Hematopoietic multipotent progenitor cell treated with erythropoietin and hydrocortisone succinate and interleukin-3 and kit ligand, for 8 days (in vitro differentiated cells): ENCODE data around the gene TAC3.
"Not testable (repeated sequence)": the region's sequence is repeated elsewhere in the genome, so short reads cannot be mapped to it uniquely, and the experiment has no call there.

Experiments used
- DNase-seq: peaks from one replicate; pipeline ENCODE4 v3.0.0-alpha.2; 2015

The TAC3 gene

DNA sequence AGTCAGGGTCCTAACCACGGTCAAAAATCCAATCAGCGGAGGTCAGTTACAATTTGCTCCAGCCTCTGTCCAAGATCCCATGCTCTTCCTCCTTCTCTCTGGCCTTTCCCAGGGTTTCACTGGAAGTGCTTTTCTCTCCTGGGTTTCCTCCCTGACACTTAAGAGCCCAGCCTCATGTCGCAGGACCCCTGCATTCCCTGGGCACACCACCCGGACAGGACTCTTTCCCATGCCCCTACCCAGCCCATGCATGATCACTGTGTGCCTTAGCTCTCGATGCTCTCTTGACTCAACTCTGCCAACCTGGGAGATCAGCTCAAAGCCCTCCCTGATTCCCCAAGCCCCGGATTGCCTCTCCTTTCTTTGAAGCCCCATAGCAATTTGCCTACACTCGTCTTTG, 15.5 kb upstream of the TAC3 start:
- no peak for DNase-seq

DNA sequence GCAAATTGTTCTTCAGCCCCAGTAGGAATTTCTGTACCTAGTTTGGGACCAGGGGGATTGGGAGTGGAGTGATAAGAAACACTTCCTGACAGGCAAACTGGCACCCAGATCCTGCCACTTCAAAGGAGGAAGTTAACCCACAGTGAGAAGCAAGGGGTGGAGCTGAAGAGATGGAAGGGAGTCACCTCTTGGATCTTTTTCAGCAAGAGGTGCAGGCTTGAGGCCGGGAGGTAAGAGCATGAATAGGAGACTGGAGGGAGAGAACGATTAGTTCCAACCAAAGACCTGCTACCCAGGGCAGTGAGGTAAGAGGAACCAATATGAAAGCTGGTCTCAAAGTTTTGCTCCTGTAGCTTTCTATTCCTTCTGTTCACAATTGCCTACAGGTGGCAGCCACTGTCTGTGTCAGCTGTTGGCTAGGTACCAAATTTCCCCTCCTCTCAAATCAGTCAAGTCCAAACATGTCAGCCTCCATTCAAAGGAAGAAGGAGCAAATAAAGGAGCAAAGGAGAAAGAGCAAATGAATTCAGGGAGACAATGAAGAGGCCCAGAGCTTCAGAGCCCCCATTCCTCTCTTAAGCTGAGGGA, 14.9 kb upstream of the TAC3 start:
- DNase-seq = peak; percentile 73

GRCh38 chr12:57029457-57029856, 13.1 kb upstream of the TAC3 start:
- DNase-seq = no peak

GRCh38 chr12:57027805-57028153, 11.4 kb upstream of the TAC3 start:
- DNase-seq = peak; percentile 80

GRCh38 chr12:57027011-57027804, 10.9 kb upstream of the TAC3 start:
- DNase-seq = peak; percentile 60

- DNase-seq = no peak
Observed at GRCh38 chr12:57025196-57025595, 8.9 kb upstream of the TAC3 start.

- not testable (repeated sequence) for DNase-seq
Observed at GRCh38 chr12:57022324-57022723, 6.0 kb upstream of the TAC3 start.

DNA sequence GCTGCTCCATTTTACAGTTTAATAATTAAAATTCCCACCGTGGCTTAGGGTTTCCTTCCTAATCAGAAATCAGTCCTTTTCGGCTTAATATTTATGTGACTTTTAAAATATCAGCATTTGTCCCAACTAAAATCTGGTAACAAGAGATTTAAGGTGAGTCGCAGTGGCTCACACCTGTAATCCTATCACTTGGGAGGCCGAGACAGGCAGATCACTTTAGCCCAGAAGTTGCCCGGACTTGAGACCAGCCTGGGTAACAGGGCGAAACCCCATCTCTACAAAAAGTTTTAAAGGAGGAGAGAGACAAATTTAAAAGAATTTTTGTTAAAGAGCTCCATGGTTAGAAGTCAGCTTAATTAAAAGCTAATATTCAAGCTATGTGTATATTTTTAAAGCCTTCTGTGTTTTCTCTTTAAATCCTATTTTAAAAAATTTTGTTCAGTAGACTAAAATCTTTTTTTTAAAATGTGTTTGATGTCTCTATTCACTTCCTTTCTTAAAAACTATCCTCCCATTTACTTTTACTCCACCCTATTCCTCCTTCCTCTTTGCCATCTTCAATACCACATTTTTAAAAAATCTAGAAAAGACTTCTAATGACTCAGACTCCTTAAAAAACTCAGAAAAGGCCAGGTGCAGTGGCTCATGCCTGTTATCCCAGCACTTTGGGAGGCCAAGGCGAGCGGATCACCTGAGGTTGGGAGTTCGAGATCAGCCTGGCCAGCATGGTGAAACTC, 3.8 kb upstream of the TAC3 start:
- no peak for DNase-seq

DNA sequence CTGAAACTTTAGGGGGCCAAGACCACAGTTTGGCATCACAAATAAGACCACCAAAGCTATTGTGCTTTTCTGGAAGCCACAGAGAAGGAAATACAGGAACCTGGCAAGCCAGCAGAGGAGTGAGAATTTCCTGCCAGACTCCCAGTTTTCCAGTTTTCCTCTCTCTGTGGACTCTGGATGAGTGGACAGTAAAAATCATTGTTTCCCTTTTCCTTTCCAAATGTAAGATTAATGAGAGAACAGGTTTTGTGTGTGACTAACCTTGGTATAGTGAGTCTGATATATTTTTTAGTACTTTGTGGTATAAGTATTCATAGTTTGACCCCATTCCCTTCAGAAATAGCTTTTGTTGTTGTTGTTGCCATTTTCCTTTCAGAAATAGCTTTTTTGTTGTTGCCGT, 2.6 kb upstream of the TAC3 start:
- DNase-seq = no peak

DNA sequence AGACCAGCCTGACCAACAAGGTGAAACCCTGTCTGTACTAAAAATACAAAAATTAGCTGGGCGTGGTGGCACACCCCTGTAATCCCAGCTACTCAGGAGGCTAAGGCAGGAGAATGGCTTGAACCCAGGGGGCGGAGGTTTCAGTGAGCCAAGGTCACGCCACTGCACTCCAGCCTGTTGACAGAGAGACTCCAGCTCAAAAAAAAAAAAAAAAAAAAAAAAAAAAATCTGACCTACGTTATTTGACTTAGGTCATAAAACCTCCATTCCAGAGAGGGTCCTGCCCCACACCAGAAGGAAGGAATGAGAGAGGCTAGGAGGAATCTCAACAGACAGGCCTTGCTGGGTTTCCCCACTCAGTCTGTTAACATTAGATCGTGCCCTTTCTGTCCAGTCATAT, 2.0 kb upstream of the TAC3 start:
- not testable (repeated sequence) for DNase-seq

GRCh38 chr12:57012600-57013465, 3.5 kb downstream of the TAC3 start:
- DNase-seq = no peak

DNA sequence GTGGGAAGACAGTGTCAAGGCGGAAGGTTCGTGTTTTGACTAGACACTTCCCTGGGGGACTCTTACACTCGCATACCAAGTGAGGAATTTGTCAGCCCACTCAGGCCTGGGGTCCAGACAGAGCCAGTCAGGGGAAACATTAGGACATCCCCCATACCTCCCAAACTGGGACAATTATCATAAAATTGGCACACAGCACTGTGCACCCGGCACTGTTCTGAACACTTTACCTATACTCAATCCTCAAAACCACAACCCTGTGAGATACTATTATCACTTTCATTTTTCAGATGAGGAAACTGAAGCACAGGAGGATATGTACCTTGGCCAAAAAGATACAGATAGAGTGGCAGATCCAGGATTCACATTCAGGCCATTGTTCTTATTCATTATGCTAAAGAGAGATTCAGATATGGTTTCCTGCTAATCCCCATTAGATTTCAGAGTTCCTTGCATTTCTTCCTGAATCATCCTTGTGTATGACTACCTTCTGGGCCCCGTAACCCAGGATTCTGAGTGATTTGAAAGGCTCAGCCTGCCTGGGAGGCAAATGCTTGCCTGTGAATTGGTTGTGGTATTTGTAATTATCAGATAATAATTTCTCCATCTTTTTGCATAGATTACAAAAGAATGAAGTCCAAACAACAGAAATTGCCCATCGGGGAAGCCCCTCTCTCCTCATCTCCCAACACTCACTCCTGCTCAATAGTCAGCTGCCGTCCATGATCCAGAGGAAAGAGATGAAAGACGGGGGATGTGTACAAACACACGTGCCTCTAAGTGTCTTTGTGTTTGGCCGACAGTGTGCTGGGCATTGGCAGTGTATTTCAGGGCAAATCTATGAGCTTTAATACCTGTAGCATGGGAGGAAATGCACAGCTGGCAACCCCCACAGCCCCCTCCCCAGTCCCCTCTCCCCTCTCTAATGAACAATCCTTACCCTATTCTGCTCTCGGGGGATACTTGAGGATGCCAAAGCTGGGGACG, 4.6 kb downstream of the TAC3 start:
- no peak for DNase-seq

DNA sequence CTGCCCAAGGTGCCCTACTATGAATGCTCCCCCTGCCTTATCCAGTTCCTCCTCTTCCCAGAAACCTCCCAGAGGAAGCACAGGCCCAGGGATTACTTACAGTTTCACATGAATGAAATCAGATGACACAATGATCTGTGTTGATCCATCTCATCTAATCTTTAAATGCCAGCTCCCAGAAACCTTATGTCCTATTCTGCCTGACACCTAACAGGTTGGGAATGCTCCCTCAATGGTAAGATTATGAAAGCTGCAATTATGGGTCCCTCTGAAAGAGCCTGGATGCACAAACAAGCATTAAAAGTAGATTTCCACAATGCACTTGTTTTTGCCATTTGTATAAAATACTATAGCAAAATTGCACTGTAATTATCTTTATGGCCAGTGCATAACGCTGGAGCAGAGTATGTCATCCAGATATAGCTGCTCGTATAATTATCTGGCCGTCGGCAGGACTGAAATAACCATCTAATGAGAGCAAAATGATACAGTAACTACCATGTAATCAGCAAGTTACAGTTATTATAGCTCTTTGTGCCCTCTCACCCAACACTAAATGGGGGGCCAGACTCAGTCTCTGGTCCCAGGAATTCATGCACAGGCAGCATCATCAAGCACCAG, 5.6 kb downstream of the TAC3 start:
- no peak for DNase-seq

DNA sequence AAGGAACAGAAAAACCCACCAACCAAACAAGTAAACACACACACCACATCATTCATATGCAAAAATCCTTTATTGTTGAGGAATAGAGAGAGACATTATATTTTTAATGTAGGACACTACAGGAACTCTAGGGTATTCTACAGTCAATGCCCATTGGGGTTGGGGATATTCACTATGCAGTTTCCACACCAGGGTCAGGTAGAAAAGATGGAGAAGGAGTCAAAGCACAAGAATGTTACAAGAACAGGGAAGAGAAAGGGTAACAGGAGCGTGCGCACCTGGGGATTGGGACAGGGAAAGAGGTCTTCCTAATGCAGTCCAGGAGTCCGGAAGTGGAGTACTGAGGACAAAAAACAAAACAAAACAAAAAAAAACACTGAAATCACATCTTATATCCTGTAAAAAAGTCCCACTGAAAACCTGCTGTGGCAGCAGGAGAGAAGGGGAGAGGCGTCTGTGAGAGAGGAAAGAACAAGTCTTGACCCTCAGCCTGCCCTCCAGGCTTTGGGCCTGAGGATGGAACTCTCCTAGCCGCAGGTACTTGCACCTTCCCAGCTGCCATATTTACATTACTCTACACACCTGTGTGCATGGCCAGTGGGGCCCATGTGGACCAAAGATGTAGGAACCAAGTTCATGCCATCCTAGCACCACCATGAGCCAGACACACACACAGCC, 6.2 kb downstream of the TAC3 start:
- no peak for DNase-seq

DNA sequence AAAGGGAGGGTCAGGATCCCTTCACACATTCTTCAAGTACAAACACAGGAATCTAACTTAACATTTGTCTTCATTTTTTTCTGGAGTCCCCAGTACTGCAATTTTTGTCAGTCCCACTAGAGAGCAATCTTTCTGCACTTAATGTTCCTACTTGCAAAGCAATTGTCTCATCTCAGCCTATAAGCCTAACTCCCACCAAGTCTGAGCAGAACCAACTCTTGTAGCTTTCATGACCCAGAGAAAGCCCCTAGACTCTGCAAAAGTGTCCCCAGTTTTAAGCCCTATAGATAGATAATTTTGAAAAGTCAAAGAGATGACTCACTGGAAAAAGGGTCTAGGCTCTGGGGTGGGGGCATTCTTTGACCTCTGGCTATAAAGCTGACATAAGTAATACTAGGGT, 8.2 kb downstream of the TAC3 start:
- DNase-seq = peak; percentile 87

DNA sequence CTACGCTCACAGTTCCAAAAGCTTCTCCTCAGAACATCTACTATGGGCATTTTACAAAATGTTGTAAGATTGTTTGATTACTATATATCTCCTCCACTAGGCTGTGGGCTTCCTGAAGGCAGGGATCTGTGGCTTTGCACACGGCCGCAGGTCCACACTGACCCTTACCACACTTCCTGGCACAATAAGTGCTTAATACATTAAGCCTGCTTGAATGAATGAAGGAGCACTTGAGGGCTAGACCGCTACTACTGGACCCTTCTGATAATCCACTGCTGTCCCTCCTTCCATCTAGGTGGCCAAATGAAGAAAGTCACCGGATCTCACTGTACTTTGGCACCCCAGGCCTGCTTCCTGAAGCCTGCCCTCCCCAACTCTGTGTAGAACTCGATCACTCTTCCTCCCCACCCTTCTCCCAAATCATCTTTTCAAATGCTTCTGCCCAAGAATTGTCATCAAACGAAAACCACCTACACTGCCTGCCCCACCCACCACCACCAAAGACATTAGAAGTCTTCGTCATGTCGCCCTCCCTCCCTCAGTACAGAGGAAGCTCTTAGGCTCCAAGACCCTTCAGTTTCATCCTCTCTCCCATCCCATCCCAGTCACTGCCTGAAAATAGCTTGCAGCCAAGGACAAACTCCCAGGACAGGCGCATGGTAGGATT, 9.4 kb downstream of the TAC3 start:
- DNase-seq = no peak

- DNase-seq = peak; percentile 55
Observed at GRCh38 chr12:57005980-57006808, 10.1 kb downstream of the TAC3 start, which contains the start of gene ZBTB39. Gene ZBTB39, minus strand, starts transcription at chr12:57006546. Its CDS starts 1,629 bp downstream, at chr12:57004917.

DNA sequence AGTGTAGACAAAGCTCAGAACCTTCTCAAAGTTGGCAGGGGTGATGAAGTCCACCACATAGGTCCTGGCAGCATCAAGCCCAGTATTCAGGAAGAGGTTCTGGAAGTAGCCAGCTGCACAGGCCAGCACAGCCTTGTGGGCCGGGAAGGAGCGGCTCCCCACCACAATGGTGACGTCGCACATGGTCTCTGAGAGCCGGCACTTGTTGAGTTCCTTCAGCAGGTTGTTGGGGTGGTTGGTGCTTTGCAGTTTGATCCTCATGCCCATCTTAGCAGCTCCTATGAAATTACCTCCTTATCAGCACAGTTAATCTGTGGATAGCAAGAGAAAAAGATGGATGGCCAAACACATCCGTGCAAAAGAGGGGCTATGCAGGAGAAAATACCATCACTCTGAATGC, 11.7 kb downstream of the TAC3 start:
- DNase-seq = no peak

GRCh38 chr12:57003395-57003794, 12.9 kb downstream of the TAC3 start:
- no peak for DNase-seq
